ENCODE results near the gene MXD4. TPM values are rescaled to one million over a fixed set of nuclear protein-coding genes. Genes with fewer than 3 reads are reported as not detected.

The MXD4 gene
- polyA plus RNA-seq, 1 of the 3 experiments (the other 2 are of a cell fraction) = 38.6 TPM

DNA sequence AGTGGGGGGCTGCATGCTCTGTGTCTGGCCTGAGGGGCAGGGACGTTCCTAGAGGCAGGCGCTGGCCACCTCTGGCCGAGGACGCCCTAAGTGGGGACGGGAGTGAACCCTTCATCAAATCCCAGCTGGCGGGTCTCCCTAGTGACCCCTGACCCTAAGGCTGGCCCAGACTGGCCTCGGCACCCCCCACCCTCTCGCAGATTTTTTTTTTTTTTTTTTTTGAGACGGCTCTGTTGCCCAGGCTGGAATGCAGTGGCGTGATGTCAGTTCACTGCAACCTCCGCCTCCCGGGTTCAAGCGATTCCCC, 988 bp upstream of the MXD4 start:
- no peaks in the 10 kb centered on the region for H3K27me3 ChIP-seq (ENCODE audit: insufficient read depth)
- peak overlapping the region; percentile 74; the same call in 1 of the 2 replicates for H2AFZ ChIP-seq (ENCODE audit: low read depth)
- peak overlapping the region; percentile 81 to 98 for H3K27ac ChIP-seq (ENCODE audit: low read depth in 2 of 2, low read length in 1 of 2)
- DNase-seq = no peak
- peak overlapping the region; percentile 96 for H3K4me2 ChIP-seq
- TF ChIP-seq SMC3 (IDR thresholded peaks at IDR 0.05; ENCODE audit: low read depth, low read length) = no peak
- no peak for TF ChIP-seq GATA2 (CRISPR knock-in tag; IDR thresholded peaks at IDR 0.05)
- TF ChIP-seq EP300 (IDR thresholded peaks at IDR 0.05; ENCODE audit: borderline replicate concordance in 1 of 2, low read depth in 1 of 2, low read length in 1 of 2) = no peak
- no peak for TF ChIP-seq RCOR1 (IDR thresholded peaks at IDR 0.05; ENCODE audit: low read length)
- no peak for TF ChIP-seq TCF12 (IDR thresholded peaks at IDR 0.05)
- no peak for TF ChIP-seq RAD21 (IDR thresholded peaks at IDR 0.05; ENCODE audit: low read length)
- TF ChIP-seq, protein P1, sequence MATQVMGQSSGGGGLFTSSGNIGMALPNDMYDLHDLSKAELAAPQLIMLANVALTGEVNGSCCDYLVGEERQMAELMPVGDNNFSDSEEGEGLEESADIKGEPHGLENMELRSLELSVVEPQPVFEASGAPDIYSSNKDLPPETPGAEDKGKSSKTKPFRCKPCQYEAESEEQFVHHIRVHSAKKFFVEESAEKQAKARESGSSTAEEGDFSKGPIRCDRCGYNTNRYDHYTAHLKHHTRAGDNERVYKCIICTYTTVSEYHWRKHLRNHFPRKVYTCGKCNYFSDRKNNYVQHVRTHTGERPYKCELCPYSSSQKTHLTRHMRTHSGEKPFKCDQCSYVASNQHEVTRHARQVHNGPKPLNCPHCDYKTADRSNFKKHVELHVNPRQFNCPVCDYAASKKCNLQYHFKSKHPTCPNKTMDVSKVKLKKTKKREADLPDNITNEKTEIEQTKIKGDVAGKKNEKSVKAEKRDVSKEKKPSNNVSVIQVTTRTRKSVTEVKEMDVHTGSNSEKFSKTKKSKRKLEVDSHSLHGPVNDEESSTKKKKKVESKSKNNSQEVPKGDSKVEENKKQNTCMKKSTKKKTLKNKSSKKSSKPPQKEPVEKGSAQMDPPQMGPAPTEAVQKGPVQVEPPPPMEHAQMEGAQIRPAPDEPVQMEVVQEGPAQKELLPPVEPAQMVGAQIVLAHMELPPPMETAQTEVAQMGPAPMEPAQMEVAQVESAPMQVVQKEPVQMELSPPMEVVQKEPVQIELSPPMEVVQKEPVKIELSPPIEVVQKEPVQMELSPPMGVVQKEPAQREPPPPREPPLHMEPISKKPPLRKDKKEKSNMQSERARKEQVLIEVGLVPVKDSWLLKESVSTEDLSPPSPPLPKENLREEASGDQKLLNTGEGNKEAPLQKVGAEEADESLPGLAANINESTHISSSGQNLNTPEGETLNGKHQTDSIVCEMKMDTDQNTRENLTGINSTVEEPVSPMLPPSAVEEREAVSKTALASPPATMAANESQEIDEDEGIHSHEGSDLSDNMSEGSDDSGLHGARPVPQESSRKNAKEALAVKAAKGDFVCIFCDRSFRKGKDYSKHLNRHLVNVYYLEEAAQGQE (IDR thresholded peaks at IDR 0.05; ENCODE audit: low read depth, low read length) = no peak
- TF ChIP-seq, protein P2, sequence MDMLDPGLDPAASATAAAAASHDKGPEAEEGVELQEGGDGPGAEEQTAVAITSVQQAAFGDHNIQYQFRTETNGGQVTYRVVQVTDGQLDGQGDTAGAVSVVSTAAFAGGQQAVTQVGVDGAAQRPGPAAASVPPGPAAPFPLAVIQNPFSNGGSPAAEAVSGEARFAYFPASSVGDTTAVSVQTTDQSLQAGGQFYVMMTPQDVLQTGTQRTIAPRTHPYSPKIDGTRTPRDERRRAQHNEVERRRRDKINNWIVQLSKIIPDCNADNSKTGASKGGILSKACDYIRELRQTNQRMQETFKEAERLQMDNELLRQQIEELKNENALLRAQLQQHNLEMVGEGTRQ (IDR thresholded peaks at IDR 0.05; ENCODE audit: borderline replicate concordance, low read depth, low read length) = no peak
- no peak for TF ChIP-seq POLR2AphosphoS5 (IDR thresholded peaks at IDR 0.05; ENCODE audit: low read depth, low read length)
- TF ChIP-seq, protein P3, sequence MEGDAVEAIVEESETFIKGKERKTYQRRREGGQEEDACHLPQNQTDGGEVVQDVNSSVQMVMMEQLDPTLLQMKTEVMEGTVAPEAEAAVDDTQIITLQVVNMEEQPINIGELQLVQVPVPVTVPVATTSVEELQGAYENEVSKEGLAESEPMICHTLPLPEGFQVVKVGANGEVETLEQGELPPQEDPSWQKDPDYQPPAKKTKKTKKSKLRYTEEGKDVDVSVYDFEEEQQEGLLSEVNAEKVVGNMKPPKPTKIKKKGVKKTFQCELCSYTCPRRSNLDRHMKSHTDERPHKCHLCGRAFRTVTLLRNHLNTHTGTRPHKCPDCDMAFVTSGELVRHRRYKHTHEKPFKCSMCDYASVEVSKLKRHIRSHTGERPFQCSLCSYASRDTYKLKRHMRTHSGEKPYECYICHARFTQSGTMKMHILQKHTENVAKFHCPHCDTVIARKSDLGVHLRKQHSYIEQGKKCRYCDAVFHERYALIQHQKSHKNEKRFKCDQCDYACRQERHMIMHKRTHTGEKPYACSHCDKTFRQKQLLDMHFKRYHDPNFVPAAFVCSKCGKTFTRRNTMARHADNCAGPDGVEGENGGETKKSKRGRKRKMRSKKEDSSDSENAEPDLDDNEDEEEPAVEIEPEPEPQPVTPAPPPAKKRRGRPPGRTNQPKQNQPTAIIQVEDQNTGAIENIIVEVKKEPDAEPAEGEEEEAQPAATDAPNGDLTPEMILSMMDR (IDR thresholded peaks at IDR 0.05) = no peak
- no peak for TF ChIP-seq FOXJ3 (CRISPR knock-in tag; IDR thresholded peaks at IDR 0.05)
- TF ChIP-seq, protein P4, sequence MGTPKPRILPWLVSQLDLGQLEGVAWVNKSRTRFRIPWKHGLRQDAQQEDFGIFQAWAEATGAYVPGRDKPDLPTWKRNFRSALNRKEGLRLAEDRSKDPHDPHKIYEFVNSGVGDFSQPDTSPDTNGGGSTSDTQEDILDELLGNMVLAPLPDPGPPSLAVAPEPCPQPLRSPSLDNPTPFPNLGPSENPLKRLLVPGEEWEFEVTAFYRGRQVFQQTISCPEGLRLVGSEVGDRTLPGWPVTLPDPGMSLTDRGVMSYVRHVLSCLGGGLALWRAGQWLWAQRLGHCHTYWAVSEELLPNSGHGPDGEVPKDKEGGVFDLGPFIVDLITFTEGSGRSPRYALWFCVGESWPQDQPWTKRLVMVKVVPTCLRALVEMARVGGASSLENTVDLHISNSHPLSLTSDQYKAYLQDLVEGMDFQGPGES (IDR thresholded peaks at IDR 0.05; ENCODE audit: low read depth, low read length) = no peak
- no peak for TF ChIP-seq ELF1 (IDR thresholded peaks at IDR 0.05)
- TF ChIP-seq SIN3A (IDR thresholded peaks at IDR 0.05; ENCODE audit: borderline replicate concordance, low read depth, low read length) = no peak
- no peak for TF ChIP-seq FOSL2 (IDR thresholded peaks at IDR 0.05; ENCODE audit: borderline replicate concordance, low read depth)
- H3F3A ChIP-seq (replicated peaks; ENCODE audit: insufficient read depth) = no peaks in the 10 kb centered on the region
- peak overlapping the region; percentile 80 for H3K9ac ChIP-seq
- CTCF ChIA-PET = interaction anchor here (0.6 to 1.5 kb wide), 2 partner anchors 168 to 199 kb away, joined by 3 read pairs; no protein-coding TSS in a partner anchor
- 73% methylated on average over 11 of the region's 13 CpGs for WGBS (ENCODE audit: low lambda C conversion rate)
- H4K20me1 ChIP-seq (ENCODE audit: insufficient read depth) = peaks cover 27% of the 10 kb centered on the region
- POLR2A ChIA-PET = no interaction called here
- H3K9me2 ChIP-seq = no peaks in the 10 kb centered on the region
- peaks cover 0 to 14% of the 10 kb centered on the region in 2 experiments for H3K36me3 ChIP-seq (replicated peaks in 1 of 2; ENCODE audit: control insufficient read depth in 1 of 2, insufficient read depth in 2 of 2, low read length in 1 of 2)
- peak overlapping the region; percentile 65 to 74 for H3K4me3 ChIP-seq (ENCODE audit: low read depth in 2 of 2, low read length in 1 of 2)
- H3K4me1 ChIP-seq (ENCODE audit: control insufficient read depth in 1 of 2, insufficient read depth in 2 of 2, low read depth in 1 of 2, low read length in 1 of 2) = peaks cover 5 to 59% of the 10 kb centered on the region in 2 experiments; a peak in 2 of 4 replicates
- H3K79me2 ChIP-seq (ENCODE audit: insufficient read depth) = peaks cover 29% of the 10 kb centered on the region
- H3K9me3 ChIP-seq = no peaks in the 10 kb centered on the region

Data from SK-N-SH (cell line).